GM12892 (cell line): Measurements from ENCODE around the gene NFE2L3.
"Not testable (repeated sequence)": the region's sequence is repeated elsewhere in the genome, so short reads cannot be mapped to it uniquely, and the experiment has no call there.

Experiments used
- DNase-seq: peaks from one replicate; pipeline ENCODE4 v3.0.0; 2011; ENCODE audit not compliant: insufficient read length
- FAIRE-seq: peaks from 2 replicates; lab custom pipeline; 2011; peaks lifted over from hg19 to GRCh38; lab: Jason Lieb, UNC
- POLR2A ChIP-seq: IDR thresholded peaks from 2 replicates; pipeline ENCODE4 v1.6.1; 2011; ENCODE audit warnings: low read depth, low read length, control low read depth
- POLR2AphosphoS5 ChIP-seq: IDR thresholded peaks from 2 replicates; pipeline ENCODE4 v1.6.1; 2011; ENCODE audit warnings: low read depth, low read length, control low read depth
- TAF1 ChIP-seq: IDR thresholded peaks from 2 replicates; pipeline ENCODE4 v1.6.1; 2011; ENCODE audit warnings: low read depth, mild to moderate bottlenecking, control low read depth, low read length, borderline replicate concordance

NFE2L3 gene

DNA sequence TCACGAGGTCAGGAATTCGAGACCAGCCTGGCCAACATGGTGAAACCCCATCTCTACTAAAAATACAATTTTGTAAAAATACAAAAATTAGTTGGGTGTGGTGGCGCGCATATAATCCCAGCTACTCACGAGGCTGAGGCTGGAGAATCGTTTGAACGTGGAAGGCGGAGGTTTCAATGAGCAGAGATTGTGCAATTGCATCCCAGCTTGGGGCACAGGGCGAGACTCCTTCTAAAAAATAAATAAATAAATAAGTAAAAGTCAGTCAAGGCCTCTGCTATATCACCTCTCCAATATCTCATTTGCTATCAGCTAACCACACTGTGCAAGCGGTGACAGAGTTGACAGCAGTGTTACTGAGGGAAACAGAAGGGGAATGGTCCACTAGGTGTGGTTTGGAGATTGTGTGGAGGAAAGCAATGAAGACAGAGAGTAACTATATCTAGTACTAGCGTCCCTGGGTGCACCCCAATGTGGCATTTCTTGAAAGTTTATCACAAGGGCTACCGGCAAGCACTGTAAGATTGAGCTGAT is 20.9 kb upstream of the NFE2L3 start:
- no peak for DNase-seq
- FAIRE-seq: no peak

DNA sequence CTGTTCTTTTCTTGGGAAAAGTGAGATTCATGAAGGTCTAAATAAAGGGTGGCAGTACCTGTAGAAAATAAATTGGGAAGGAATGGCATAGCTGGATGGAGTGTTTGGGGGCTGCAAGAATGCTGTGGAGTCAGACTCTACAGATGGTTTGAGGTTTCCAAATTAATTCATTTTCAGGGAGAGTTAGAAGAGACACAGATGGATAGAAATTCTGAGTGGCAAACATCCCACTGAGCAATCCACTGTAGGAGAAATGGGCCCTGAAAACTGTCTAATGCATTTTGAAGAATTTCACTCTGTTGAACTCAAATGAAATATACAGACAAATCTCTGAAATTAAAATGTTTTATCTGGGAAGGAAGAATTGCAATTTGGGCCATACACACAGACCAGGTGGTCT is 16.9 kb upstream of the NFE2L3 start:
- FAIRE-seq (no peak), DNase-seq (no peak)
- TF ChIP-seq TAF1 (no peak), POLR2A (no peak), POLR2AphosphoS5 (no peak)

More for the DNA sequence above, 20.9 kb upstream of the NFE2L3 start:
- TF ChIP-seq POLR2A (no peak), POLR2AphosphoS5 (no peak), TAF1 (no peak)

DNA sequence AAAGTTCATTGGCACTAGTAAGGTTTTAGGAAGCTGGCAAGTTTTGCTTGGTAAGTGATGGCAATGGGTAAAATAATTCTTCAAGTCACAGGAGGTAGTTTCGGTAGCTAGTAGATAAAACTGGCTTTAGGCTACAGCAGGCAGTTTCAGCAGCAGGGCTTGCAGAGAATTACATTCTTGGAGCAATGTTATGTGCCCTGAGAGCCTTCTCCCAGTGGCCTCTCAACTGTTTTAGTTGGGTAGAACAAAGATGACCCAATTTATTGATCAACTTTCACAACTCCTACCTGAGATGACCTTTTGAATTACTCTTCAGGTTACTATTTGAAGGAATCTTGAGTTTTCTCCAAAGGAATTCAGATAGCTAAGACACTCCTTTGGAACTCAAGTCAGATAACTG is 16.4 kb upstream of the NFE2L3 start:
- no peak for TF ChIP-seq TAF1
- no peak for TF ChIP-seq POLR2A
- TF ChIP-seq POLR2AphosphoS5: no peak
- no peak for DNase-seq
- FAIRE-seq: no peak

DNA sequence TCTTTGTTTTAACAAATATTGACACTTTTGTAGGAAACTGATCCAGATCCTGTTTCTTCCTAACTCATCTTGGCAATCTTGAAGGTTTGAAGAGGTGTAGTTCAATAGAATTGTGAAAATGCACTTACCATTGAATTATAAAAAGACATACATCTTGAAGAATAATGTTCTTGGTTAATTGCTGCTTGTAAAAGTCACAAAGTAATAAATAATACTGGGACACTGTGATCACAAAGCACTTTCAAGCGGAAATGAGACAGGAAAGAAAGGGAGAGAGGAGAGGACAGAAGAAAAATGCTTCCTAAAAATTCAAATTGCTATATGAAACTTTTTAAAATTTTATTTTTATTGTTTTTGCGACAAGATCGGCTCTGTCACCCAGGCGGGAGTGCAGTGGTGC is 15.2 kb upstream of the NFE2L3 start:
- FAIRE-seq (no peak), DNase-seq (no peak)
- TF ChIP-seq POLR2AphosphoS5: no peak
- no peak for TF ChIP-seq TAF1
- TF ChIP-seq POLR2A: no peak

DNA sequence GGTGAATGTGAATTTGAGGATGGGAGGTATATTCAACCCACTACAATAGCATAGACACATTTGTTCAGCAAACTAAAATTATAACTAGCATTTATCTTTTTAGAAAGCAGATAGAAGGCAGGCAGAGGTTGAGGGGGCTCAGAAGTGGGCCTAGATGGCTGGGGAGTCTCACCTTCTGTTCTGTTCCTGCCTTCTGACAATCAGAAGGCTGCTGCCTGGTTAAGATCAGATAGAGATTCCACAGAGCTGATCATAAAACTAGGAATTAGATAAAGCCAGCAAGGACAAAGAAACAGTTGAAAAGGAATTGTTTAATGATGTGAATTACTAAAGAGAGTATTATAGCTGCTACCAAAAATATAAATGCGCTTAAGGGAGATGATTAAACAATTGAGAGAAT is 11.6 kb upstream of the NFE2L3 start:
- DNase-seq: no peak
- TF ChIP-seq POLR2A: no peak
- no peak for TF ChIP-seq TAF1
- TF ChIP-seq POLR2AphosphoS5: no peak
- FAIRE-seq: no peak

DNA sequence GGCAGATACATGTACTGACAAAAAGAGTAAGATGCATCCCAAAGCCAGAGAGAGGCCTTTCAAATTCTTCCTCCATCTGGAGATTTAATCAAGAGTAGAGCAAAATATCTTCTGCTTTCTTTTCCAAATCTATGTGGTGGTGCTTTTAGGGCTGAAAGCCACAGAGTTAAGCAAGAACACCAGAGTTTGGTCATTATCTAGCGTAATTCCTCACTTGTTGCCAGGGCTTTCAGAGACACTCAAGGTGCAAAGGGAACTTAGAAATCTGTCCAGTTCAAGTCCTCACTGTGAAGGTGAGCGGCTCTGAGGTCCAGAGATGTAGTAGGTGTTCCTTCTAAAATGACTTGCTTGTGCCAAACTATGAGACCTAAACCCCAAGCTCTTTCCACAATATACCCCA is 10.9 kb upstream of the NFE2L3 start:
- TF ChIP-seq POLR2A (no peak), TAF1 (no peak), POLR2AphosphoS5 (no peak)
- no peak for FAIRE-seq
- no peak for DNase-seq

DNA sequence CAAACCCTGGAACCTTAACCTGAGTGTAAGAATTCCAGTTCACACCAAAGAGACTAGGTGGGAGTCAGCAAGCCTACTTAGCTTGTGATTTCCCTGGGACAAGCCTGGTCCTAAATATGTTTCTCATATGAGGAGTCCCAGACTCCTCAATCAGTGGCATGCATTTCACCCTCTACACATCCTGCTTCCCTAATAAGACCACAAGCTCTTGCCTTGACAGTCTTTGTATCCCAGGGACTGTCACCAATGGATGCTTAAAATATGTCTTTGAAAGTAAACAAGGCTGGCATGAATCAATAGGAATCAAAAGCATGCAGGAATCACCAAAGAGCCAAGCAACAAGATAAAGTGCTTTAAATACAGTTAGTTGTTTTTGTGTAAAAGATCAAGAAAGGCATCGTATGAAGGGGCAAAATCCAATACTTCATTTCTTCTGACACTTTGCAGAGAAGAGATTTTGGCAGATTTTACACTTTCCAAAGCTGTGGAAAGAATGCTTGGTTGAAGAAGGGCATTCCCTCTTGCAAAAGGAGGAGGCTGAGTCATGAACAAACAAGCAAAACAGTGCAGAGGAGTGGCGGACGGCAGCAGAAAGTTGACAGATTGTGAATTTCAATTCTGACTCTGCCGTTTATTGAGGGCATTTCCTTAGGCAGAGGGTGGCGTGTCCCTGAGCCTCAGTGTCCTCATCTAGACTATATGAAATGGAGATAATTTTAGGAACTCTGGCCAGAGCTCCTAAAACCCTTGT is 8.5 kb upstream of the NFE2L3 start:
- TF ChIP-seq TAF1 (no peak), POLR2AphosphoS5 (no peak), POLR2A (no peak)
- FAIRE-seq (no peak), DNase-seq (no peak)

DNA sequence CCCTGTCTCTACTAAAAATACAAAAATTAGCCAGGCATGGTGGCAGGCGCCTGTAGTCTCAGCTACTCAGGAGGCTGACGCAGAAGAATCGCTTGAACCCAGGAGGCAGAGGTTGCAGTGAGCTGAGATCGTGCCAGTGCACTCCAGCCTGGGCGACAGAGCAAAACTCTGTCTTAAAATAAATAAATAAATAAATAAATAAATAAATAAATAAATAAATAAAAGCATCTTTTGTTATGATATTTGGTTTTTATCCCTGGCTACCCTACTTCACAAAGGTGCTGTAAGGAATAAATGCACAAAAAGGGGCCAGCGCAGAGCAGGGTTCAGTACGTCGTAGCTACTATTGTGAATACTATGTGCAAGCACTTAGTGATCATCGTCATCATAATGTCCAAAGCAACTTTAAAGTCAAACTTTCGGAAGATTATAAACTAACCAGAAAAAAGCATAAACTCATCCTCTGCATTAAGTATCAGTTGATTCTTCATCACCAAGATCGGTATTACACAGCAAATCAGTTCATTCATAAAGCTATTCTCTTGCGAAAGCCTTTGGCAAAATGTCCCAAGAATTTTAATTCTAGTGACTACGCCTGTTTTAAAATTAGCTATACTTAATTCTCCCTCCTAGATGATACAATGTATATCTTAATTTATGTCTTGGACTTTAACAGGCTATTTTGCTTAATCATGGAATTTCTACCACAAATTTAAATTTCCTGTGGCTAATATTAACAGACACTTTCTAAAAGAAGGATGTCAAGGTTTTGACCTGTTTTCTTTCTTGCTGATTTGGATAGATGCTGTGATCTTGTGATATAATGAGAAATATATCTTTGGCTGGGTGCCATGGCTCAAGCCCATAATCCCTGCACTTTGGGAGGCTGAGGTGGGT is 7.6 kb upstream of the NFE2L3 start:
- DNase-seq (no peak), FAIRE-seq (no peak)
- TF ChIP-seq POLR2A: no peak
- TF ChIP-seq TAF1: no peak
- TF ChIP-seq POLR2AphosphoS5: no peak

DNA sequence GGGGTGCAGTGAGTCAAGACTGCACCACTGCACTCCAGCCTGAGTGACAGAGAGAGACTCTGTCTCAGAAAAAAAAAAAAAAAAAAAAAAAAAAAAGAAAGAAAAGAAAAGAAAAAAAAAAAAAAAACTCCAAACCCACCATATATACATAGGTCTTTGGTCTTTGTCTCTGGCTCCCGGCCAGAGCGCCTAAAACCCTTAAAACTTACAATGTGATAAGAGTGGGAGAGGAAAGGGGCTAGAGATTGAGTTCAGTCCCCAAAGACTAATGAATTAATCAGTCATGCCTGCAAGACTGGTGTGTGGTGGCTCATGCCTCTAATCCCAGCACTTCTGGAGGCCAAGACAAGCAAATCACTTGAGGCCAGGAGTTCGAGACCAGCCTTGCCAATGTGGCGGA is 6.8 kb upstream of the NFE2L3 start:
- TF ChIP-seq POLR2AphosphoS5 (no peak), TAF1 (no peak)
- no peak for FAIRE-seq
- DNase-seq: no peak

DNA sequence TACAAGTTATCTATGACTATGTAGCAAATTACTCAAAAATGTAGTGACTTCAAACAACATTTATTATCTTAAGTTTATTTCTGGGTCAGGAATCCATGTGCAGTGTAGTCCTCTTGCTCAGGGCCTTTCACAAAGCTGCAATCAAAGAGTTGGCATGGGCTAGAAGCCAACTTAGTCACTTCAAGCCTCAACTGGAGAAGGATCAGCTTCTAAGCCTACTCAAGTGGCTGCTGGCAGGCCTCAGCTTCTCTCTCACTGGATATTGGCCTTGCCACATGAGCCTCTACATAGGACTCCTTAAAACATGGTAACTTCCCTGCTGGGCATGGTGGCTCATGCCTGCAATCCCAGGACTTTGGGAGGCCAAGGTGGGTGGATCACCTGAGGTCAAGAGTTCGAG is 5.0 kb upstream of the NFE2L3 start:
- TF ChIP-seq POLR2AphosphoS5 (no peak), TAF1 (no peak), POLR2A (no peak)
- DNase-seq: no peak
- no peak for FAIRE-seq

DNA sequence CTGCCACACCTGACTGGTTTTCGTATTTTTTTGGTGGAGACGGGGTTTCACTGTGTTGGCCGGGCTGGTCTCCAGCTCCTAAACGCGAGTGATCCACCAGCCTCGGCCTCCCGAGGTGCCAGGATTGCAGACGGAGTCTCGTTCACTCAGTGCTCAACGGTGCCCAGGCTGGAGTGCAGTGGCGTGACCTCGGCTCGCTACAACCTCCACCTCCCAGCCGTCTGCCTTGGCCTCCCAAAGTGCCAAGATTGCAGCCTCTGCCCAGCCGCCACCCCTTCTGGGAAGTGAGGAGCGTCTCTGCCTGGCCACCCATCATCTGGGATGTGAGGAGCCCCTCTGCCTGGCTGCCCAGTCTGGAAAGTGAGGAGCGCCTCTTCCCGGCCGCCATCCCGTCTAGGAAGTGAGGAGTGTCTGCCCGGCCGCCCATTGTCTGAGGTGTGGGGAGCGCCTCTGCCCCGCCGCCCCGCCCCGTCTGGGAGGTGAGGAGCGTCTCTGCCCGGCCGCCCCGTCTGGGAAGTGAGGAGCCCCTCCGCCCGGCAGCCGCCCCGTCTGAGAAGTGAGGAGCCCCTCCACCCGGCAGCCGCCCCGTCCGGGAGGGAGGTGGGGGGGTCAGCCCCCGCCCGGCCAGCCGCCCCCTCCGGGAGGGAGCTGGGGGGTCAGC is 4.2 kb upstream of the NFE2L3 start:
- not testable (repeated sequence) for FAIRE-seq, DNase-seq

DNA sequence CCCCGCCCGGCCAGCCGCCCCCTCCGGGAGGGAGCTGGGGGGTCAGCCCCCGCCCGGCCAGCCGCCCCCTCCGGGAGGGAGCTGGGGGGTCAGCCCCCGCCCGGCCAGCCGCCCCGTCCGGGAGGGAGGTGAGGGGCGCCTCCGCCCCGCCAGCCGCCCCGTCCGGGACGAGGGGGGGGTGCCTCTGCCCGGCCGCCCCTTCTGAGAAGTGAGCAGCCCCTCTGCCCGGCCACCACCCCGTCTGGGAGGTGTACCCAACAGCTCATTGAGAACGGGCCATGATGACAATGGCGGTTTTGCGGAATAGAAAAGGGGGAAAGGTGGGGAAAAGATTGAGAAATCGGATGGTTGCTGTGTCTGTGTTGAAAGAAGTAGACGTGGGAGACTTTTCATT is 3.7 kb upstream of the NFE2L3 start:
- DNase-seq, FAIRE-seq: not testable (repeated sequence)
